HG03064 (cell line): Measurements from ENCODE around the gene ACSS2.

Source experiments
- ATAC-seq: cut with Tn5 transposase; IDR thresholded peaks from one replicate; pipeline ENCODE4 v1.9.1; 2021; ENCODE audit warnings: low read depth; ENCODE audit not compliant: unreplicated experiment

The ACSS2 gene, protein sequence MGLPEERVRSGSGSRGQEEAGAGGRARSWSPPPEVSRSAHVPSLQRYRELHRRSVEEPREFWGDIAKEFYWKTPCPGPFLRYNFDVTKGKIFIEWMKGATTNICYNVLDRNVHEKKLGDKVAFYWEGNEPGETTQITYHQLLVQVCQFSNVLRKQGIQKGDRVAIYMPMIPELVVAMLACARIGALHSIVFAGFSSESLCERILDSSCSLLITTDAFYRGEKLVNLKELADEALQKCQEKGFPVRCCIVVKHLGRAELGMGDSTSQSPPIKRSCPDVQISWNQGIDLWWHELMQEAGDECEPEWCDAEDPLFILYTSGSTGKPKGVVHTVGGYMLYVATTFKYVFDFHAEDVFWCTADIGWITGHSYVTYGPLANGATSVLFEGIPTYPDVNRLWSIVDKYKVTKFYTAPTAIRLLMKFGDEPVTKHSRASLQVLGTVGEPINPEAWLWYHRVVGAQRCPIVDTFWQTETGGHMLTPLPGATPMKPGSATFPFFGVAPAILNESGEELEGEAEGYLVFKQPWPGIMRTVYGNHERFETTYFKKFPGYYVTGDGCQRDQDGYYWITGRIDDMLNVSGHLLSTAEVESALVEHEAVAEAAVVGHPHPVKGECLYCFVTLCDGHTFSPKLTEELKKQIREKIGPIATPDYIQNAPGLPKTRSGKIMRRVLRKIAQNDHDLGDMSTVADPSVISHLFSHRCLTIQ

DNA sequence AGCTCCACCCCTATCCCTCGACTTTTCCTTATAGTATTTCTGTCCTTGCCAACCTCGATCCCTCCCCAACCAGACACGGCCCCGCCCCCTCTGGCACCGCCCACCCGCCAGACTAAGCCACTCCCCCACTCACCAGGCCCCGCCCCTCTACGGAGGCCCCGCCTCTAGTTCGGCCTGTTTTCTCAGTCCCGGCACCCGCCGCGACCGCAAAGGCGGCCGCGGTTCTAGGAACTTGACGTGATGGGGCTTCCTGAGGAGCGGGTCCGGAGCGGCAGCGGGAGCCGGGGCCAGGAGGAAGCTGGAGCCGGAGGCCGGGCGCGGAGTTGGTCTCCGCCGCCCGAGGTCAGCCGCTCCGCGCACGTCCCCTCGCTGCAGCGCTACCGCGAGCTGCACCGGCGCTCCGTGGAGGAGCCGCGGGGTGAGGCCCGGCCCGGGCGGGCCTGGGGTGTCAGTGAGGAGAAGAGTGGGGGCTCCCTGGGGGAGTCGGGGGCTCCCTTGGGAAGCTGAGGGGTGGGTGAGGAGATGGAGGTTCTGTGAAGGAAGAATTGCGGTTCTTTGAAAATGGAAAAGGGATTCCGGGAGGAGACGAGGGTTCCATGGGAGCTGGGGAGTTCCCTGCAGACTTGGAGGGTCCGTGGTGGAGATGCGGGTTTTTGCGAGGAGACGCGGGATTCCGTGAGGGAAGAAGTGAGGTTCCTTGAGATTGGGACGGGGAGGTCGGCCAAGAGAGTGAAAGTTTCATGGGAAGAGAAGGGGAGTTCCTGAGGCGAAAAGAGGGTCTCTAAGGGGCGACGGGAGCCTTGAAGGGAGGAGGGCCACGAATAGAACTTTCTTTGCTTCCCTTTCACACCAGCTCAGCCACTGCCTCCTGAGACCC lies at the start of gene ACSS2:
ACSS2 (plus strand) TSS at position 207 of the 877 bp plus-strand sequence; CDS start at position 241, 34 bp downstream.
- ATAC-seq = peak; percentile 51

DNA sequence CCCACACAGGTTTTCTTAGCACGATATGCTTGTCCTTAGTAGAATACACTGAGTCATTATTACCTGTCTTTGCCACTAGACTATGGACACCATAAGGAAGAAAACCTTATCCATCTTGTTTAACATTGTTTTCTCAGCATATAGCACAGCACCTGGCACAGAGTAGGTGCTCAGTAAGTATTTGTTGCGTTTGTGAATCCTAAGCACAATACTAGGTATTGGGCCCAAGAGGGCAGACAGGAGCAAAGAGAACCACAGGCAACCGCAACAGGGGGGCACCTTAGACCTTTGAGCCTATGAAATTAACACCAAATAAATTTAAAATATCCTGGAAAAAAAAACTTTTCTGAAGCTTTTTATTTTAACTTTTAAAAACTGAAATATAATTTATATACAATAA lies 47.2 kb upstream of the ACSS2 start:
- ATAC-seq = no peak

DNA sequence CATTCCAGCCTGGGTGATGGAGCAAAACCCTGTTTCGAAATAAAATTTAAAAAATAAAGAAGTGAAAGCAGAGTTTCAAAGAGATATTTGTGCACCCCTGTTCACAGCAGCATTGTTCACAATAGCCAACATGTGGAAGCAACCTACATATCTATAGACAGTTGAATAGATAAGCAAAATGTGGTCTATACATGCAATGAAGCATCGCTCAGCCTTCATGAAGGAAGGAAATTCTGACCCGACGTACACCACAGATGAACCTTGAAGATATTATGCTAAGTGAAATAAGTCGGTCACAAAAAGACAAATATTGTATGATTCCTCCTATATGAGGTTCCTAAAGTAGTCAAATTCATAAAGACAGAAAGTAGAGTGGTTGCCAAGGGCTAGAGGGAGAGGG lies 44.5 kb upstream of the ACSS2 start:
- no peak for ATAC-seq

DNA sequence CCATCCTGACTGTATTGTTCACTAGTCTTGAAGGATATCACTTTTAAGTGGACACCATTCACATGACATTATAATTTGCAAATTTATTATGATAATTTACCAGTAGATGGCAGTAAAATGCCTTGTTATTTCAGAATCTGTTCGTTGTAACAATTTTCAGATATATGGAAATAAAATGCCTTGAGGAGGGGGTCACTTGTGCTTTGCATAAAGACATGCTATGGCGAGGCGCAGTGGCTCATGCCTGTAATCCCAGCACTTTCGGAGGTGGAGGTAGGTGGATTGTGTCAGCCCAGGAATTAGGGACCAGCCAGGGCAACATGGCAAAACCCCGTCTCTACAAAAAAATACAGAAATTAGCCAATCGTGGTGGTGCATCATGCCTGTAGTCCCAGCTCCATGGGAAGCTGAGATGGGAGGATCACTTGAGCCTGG lies 41.9 kb upstream of the ACSS2 start:
- ATAC-seq = no peak

DNA sequence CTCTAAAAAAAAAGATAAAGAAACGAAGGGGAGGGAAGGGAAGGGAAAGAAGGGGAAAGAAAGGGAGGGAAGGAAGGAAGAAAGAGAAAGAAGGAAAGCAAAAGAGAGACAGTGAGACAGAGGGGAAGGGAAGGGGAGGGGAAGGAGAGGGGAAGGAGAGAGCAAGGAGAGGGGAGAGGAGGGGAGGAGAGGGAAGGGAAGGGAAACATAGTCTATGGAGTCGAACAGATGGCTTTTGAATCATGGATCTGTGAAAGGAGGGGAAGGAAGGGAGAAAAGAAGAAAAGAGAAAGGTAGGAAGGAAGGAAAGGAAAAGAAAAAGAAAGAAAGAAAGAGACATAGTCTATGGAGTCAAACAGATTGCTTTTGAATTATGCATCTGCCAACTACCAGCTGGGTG lies 34.3 kb upstream of the ACSS2 start:
- no peak for ATAC-seq

DNA sequence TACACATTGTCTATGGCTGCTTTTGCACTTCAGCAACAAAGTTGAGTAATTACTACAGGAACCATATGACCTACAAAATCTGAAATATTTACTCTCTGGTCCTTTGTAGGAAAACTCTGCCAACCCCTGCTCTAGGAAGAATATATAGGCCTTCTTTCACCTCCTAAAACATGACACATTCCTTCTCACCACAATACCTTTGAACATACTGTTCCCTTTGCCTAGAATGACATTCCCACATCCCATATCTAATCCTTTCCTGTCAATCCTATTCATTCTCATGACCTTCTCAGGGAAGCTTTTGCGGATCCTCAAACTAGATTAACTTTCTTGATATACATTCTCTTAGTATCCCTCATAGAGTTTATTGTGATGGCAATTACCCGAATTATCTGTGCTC lies 33.0 kb upstream of the ACSS2 start:
- ATAC-seq = no peak

DNA sequence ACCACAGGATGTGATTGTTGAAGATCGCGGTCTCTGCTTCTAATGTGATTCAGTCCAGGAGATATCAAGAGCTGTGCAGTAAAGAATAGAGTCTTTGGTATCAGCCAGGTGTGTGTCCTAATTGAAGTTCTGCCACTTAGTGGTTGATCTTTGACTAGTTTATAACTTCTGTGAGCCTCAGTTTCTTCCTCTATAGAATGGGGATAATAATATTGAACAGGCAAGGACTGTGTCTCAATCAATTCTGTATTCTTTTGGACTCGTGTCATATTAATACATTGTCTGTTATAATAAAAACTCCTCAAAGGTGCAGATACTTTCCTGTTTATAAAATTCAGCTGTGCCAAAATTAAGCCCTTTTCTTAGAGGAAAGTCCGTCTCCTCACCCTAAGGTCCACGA lies 27.8 kb upstream of the ACSS2 start:
- ATAC-seq = no peak

DNA sequence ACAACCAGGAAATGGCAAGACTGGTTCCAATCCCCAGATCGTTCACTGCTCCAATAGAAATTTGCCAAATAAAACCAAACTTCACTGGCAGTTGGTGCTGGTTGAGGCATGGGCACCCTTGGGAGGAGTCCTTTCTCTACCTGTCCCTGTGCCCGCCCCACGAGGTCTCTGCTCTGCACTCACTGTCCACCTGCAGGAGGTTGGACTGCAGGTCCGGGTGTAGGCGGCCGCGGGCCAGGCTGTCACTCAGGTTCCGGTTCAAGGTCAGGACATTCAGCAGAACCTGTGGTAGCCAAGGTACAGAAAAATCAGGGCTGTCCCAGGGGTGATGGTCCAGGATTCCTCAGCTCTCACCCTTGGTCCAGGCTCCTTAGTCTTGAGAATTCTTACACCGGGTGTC lies 26.6 kb upstream of the ACSS2 start:
- ATAC-seq = no peak

DNA sequence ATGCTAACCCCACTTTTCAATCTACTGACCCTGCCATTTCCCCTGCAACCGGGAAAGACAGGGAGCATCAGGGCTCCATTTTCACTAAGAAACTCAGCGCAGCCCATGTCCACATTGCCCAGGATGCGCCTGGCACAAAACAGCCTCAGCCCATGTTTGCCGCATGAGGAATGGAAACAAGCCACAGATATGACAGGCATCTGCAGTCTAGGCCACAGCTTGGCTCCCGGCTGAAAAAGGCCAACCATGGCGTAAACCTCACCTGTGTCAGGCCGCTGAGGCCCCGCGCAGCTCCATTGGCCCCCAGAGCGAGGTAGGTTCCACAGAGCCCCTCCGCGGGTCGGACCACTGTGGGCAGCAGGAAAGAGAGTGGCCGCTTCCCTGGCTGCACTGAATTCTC lies 25.4 kb upstream of the ACSS2 start:
- ATAC-seq = no peak

DNA sequence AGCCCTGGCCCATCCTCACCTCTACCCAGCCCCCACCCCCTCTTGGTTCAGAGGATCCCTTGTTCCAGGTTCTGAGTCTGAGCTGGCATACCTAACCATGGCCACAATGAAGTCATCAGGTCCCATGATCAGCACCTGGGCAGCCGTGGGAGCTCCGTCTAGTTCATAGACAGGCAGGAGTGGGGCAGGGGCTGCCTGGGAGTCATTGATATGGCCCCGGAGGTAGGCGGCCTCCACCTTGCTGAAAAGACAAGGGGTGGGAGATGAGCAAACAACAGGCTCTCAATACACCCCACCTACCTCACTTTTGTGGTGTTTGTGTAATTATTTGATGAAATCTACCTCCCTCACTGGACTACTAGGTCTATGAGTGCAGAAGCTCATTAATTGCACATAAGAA lies 24.1 kb upstream of the ACSS2 start:
- ATAC-seq = no peak

DNA sequence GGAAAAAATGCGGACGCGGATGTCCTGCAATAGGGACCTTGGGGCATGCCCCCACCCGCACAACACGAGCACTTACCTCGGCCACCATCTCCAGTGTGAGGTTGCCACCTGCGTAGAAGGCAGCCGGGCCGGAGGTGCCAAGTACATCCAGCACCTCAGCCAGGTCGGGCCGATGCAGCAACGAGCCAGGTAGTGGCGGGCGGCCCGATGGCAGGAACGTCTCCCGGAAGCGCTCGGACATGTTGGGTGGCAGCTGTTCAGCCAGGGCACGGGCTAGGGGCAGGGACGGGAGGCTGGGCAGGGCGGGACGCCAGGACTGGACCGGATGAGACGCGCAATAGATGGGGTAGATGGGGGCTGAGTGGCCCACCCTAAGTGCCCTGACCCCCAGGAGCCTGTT lies 17.0 kb upstream of the ACSS2 start:
- no peak for ATAC-seq

DNA sequence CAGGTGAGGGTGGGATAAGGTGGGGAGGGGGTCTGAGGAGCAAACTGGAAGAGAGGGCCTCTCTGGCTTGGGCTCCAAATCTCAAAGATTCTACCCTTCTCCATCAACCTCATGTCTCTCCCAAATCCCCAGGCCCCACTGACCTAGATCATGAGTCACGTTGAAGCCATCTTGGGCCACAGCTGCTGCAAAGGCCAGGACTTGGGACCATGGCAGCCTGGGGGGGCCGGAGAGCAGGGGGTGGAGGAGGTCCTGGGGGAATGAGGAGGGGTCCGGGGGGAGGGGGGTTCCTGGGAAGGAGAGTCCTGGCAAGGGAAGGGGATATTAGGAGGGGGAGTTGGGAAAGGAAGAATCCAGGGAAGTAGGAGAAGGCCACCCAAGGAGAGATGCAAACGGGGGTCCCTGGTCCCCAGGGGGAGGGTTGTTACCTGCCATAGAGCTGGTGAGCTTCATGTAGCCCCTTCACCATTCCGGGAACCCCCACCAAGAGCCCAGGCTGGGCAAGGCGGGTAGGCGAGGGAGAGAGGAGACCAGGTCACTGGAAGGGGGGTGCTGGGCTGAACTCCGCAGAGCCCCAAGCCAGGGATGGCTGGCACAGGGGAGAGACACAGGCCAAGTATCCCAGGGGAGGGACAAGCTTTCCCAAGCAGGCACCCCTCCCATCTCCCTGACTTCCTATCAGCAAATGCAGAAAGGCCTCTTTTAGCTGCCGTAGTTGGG lies 16.4 kb upstream of the ACSS2 start:
- ATAC-seq = no peak

DNA sequence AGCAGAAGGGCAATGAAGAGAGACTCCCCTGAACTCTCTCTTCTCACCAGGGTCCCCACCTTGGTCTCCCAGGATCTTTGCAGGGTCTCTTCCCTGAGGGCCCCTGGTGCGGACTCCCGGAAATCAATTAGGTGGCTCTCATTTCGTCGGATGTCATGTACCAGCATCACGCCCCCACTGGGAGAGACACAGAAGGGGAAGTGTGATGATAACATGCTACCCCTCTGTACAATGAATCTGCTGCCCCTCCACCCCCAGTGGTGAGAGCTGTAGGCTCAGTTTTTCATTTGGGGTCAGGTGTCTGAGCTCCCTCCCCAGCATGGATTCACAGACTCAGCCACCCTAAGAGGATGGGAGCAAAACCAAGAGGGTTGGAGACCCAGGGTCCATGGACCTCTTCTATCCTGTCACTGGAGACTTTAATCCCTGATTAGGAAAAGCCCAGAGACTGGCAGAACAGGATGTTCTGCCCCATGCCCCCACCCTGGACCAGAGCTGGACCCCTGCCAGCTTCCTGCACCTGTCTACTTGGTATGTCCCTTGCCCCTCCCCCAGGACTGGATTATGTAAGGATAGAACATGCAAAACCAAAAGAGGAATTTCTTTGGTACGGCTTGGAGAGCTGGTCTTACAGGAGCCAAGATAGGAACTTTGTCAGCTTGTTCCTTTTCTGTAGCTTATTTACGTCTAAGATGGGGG lies 14.9 kb upstream of the ACSS2 start:
- no peak for ATAC-seq

DNA sequence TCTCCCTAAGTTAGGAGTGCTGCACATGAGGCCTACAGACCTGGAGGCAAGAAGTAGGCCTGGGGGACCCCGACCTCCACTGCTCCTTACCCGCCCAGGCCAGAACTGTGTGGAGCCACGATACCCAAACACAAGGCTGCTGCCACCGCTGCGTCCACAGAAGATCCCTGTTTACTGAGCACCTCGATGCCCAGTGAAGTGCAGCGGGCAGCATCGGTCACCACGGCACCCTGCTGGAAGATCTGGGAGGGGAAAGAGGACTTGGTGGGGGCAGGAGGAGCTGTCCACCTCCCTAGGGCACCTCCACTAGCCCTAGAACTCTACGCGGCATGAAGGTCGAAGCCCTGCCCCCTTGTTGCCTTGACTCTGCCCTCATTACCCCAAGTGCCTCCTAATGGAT lies 13.7 kb upstream of the ACSS2 start:
- no peak for ATAC-seq

DNA sequence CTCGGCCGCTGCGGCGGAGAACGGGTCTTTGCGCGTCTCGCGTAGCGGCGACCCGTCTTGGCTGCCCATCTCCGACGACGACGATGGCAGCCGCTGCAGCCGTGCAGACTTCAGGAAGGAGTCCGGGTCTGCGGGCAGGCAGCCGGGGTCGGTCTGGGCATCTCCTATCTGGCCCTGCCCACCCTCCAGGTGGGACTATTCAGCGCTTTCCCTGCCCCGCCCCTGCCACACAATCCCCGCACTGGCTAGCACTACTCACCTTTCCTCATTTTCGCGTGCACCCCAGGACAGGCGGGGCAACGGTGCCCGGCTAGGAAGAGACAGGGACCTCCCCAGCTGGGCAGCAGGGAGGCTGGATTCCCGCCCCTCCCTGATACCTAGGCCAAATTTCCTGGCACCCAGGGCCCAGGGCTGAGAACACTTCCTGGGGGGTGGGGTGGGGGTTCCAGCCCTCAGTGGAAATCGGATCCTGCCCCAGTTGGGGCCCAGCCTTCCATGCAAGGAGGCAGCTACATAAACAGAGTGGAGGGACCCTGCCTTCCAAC lies 12.9 kb upstream of the ACSS2 start:
- no peak for ATAC-seq

DNA sequence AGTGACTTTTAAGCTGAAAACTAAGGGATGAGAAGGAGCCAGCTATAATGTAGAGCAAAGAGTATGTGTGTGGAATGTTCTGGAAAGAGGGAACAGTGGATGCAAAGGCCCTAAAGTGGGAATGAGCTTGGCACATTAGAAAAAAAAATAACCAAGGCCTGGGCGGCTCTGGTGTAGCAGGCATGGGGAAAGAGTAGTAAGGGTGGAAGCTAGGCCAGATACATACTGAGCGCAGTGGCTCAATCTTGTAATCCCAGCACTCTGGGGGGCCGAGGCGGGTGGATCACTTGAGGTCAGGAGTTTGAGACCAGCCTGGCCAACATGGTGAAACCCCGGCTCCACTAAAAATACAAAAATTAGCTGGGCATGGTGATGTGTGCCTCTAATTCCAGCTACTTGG lies 12.2 kb upstream of the ACSS2 start:
- no peak for ATAC-seq

DNA sequence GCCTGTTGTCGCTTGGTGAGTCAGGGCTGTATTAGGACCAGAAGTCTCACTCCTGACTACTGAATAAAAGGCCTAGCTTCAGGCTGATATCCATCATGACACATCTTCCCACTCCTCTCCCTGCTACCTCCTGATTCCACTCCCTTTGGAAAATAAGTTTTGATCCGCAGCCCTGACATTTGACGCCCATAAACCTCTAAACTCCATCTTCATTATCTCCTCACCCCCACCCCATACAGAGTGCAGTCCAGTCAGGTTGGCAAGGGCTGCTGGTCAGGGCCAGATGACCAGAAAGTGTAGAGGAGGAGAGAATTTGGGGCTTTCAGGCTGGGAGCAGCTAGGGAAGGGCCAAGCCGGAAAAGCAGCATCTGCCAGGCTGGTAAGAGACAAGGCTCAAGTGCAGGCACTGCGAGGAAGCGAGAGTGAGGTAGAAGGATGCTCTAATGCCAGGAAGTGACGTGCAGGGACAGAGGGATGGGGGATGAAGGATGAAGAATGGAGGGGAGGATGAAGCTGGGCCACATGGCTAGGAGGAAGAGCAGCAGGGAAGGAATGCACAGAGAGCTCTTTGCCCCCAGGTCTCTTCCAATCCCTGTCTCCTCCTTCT lies 5.0 kb upstream of the ACSS2 start:
- no peak for ATAC-seq

DNA sequence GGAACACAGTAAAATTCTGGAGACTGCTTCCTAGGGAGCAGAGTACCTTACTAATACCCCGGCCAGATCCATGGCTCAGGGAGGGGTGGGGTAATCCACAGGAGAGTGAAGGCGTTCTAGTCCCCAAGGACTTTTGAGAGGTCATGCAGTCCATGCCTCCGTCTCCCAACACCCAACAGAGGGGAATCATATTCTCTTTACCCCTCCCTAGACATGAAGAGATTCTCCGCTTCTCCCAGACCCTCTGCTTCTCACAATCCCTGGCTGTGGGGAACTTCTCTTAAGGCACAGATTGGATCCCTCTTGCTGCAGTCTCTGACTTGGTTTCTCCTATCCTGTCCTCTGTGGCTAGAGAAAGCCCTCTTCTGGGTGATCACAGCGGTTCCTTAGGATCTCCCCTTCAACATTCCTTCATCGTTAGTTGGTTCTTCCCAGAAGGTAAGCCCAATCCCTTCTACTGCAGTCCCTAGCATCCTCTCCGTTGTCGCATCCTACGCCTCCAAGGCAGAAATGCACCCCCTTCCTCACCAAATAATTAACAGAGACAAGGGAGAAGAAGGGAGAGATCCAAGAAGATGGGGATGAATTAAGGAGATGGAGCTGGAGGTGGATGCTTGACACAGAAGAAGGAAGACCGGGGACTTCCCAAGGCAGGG lies 4.3 kb upstream of the ACSS2 start:
- no peak for ATAC-seq
